Upper lobe of left lung (tissue), 6 donors: ENCODE measurements around the gene ZNF503. TPM values are rescaled to one million over a fixed set of nuclear protein-coding genes. Genes with fewer than 3 reads are reported as not detected.

Source experiments
- ATAC-seq, 2 donors: fragments of 200-7000 bp; cut with Tn5 transposase; one replicate each; pipeline ENCODE4 v1.9.1; 2022; ENCODE audit warnings: mild to moderate bottlenecking in 2 of 2, moderate library complexity in 2 of 2; ENCODE audit not compliant: low FRiP score in 2 of 2
- DNase-seq, 2 donors: peaks; one replicate each; pipeline ENCODE4 v3.0.0-alpha.2; 2019 to 2020
- H3K27ac ChIP-seq, 4 donors: fragments of 200-600 bp; sonication (generic); one replicate each; pipeline ENCODE4 v1.5.1; 2016 to 2019
- H3K27me3 ChIP-seq, 4 donors: fragments of 200-600 bp; sonication (generic); one replicate each; pipeline ENCODE4 v1.5.1; 2017 to 2019
- H3K36me3 ChIP-seq, 4 donors: fragments of 200-600 bp; sonication (generic); one replicate each; pipeline ENCODE4 v1.5.1; 2016 to 2019
- H3K4me1 ChIP-seq, 4 donors: fragments of 200-600 bp; sonication (generic); one replicate each; pipeline ENCODE4 v1.5.1; 2018 to 2019
- H3K4me3 ChIP-seq, 4 donors: fragments of 200-600 bp; sonication (generic); one replicate each; pipeline ENCODE4 v1.5.1; 2017 to 2019; ENCODE audit warnings: mild to moderate bottlenecking in 2 of 4, moderate library complexity in 1 of 4
- H3K9me3 ChIP-seq, 4 donors: fragments of 200-600 bp; sonication (generic); one replicate each; pipeline ENCODE4 v1.5.1; 2018 to 2019
- EP300 ChIP-seq, 4 donors: sonication (generic); formaldehyde crosslinking; IDR thresholded peaks; one replicate each; pipeline ENCODE4 v1.5.1; 2017; ENCODE audit warnings: antibody characterized with exemption in 4 of 4, control low read depth in 2 of 4
- POLR2A ChIP-seq, 4 donors: fragments of 450-650 bp; IDR thresholded peaks; one replicate each; pipeline ENCODE4 v1.5.1; 2016 to 2017; ENCODE audit warnings: antibody characterized with exemption in 4 of 4, mild to moderate bottlenecking in 2 of 4
- POLR2AphosphoS5 ChIP-seq, 2 donors: sonication (generic); formaldehyde crosslinking; IDR thresholded peaks; one replicate each; pipeline ENCODE4 v1.5.1; 2017; ENCODE audit warnings: antibody characterized with exemption in 2 of 2
- WGBS, 2 donors: methylation state at CpG; one replicate each; pipeline ENCODE4 v1.1.5; 2017 to 2018; 5-methylcytosine and 5-hydroxymethylcytosine counted together
- total RNA-seq, 6 donors: library from RNA; depleted of rRNA in 4 of 6; stranded (reverse); fragments of >200 nt in 4 of 6; gene quantifications; one replicate each; pipeline versions ENCODE4 v1.1.0 to v1.2.1, GENCODE V29; 2016 to 2021
- TF ChIP-seq, protein P1 (sequence below), 6 experiments: fragments of 450-650 bp in 4 of 6; fragments of 200-600 bp in 2 of 6; sonication (generic) in 2 of 6; IDR thresholded peaks; one replicate each; pipeline ENCODE4 v1.5.1; 2016 to 2019; ENCODE audit warnings: antibody characterized with exemption in 6 of 6
- donor health status: DM: no; HTN: no; CAD: no; lungs with moderate emphysema.
- donor health status: DM: no; HTN: yes; CAD: no; lungs with severe emphysema.

ZNF503 gene
- total RNA-seq, 6 donors from 2014 or later = 15.0 to 44.6 (median 23.5) TPM

DNA sequence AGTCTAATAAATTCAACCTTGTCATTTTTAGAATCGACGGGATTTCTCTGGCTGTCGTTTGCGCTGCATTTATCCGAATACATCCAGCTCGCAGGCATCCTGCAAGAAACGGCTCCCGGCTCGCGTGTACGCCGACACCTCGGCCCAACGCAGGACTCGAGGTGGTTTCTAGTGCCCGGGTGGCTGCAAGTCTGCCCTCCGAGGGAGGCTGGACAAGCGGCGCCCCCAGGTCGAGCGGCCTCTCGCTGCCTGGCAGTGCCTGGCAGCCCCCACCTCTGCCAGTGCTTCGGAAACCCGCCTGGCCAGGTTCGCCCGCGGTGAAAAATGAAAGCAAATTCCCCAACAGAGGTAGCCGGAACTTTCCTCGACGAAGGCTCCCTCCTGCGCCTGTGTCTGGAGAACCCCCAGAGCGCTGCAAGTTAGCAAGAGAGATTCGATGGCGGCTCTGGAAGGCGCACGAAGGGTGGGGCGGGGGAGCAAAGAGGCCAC, 5.7 kb upstream of the ZNF503 start:
- Histone ChIP-seq H3K4me3 (peak overlapping the region; percentile 8 to 95 (median 74)), H3K36me3 (no peaks in the 10 kb centered on the region), H3K9me3 (no peaks in the 10 kb centered on the region), H3K27me3 (peaks cover 0 to 13% (median 2%) of the 10 kb centered on the region in 4 donors), H3K27ac (peak overlapping the region; percentile 92 to 98 (median 98)), H3K4me1 (peaks cover 29 to 76% (median 44%) of the 10 kb centered on the region in 4 donors)
- TF ChIP-seq POLR2A (IDR thresholded peaks at IDR 0.05) (no peak), POLR2AphosphoS5 (IDR thresholded peaks at IDR 0.05) (no peak), EP300 (IDR thresholded peaks at IDR 0.05) (no peak)
- TF ChIP-seq, protein P1, sequence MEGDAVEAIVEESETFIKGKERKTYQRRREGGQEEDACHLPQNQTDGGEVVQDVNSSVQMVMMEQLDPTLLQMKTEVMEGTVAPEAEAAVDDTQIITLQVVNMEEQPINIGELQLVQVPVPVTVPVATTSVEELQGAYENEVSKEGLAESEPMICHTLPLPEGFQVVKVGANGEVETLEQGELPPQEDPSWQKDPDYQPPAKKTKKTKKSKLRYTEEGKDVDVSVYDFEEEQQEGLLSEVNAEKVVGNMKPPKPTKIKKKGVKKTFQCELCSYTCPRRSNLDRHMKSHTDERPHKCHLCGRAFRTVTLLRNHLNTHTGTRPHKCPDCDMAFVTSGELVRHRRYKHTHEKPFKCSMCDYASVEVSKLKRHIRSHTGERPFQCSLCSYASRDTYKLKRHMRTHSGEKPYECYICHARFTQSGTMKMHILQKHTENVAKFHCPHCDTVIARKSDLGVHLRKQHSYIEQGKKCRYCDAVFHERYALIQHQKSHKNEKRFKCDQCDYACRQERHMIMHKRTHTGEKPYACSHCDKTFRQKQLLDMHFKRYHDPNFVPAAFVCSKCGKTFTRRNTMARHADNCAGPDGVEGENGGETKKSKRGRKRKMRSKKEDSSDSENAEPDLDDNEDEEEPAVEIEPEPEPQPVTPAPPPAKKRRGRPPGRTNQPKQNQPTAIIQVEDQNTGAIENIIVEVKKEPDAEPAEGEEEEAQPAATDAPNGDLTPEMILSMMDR (IDR thresholded peaks at IDR 0.05) = peak in 2 of 6 experiments; percentile 11
- WGBS, 2 donors = 25 to 61% methylated on average over 17 to 33 of the region's 37 CpGs
- DNase-seq (peak; percentile 36 to 81), ATAC-seq (no peak)

DNA sequence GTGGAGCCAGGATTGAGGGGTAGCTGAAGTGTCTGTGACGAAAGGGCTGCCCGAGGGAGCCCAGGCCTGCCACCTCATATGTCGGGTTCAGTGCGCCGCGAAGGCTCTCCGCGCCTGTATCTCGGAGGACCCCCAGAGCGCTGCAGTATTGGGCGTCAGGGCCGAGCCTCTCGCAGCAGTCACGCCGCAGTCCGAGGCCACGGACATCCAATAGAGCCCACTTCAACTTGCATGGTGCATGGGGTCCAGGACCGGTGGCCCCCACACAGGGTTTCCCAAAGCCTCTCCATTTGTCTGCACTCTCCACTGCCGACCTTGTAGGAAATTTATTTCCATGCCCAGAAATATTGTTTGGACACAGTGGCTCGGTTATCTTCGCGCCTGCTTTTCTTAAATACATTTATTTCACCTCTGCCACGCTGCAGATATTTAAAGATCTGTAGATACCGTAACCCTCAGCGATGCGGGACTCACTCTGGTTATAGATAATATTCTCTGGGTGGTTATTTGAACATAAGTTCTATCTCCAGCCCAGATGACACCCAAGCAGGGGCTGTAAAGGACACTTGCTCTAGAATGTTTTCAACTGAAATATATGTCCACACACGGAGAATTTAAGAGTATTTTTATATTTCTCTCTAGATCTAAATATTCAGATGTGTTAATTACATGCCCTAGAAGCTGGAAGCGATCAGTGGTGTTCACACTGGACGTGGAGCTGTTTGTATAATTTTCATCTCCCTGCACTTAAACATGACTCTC, 5.1 kb upstream of the ZNF503 start:
- 85 to 87% methylated on average over 29 of the region's 29 CpGs for WGBS, 2 donors
- peaks cover 0 to 13% (median 2%) of the 10 kb centered on the region in 4 donors for H3K27me3 ChIP-seq
- TF ChIP-seq POLR2AphosphoS5 (IDR thresholded peaks at IDR 0.05) = no peak
- TF ChIP-seq, protein P1 (IDR thresholded peaks at IDR 0.05) = no peak
- no peak for TF ChIP-seq EP300 (IDR thresholded peaks at IDR 0.05)
- no peak for TF ChIP-seq POLR2A (IDR thresholded peaks at IDR 0.05)
- H3K27ac ChIP-seq = peak overlapping the region; percentile 98
- H3K9me3 ChIP-seq = no peaks in the 10 kb centered on the region
- DNase-seq = peak; percentile 25 to 76
- H3K4me1 ChIP-seq = peaks cover 29 to 76% (median 44%) of the 10 kb centered on the region in 4 donors
- H3K36me3 ChIP-seq = no peaks in the 10 kb centered on the region
- peak overlapping the region in 3 of 4 donors; percentile 67 to 95 (median 80) for H3K4me3 ChIP-seq
- no peak for ATAC-seq

DNA sequence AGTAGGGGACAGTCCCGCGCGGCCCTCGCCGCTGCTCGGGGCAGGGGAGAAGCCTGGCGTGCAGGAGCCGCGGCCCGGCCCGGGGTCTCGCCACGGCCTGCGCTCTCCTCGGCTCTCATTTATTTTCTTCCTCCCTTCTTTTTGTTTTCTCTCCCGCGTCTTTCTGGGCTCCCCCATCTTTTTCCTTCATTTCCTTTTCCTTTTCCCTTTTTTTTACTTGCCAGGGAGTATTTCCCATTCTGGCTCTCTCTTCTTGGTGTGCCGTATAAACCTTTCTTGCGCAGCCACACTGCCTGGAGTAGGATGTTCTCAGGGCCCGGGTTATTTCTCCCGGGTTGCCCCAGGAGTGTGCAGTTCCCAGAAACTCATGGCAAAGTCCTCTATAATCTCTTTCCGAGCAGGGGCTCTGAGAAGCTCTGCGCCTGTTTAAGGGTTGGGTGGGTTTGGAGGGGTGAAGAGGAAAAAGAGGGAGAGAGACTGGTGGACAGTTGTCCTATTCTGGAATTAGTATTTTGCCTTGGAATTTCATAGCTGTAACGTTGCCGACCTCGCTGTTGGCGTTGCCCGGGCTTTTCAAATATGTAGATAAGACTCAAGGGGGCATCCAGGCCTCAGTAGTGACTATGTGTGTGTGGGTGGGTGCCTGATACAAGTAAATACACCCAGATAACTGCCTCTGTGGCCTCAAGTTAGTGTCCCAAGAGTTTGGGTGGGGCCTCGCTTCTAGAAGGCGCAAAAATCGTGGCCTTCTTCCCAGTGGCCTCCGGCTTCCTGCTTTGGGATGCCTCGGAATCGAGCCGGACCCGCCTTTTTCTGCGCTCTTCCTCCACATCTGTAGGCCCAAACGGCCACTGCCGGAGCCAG, 4.3 kb upstream of the ZNF503 start:
- WGBS, 2 donors = 51 to 71% methylated on average over 39 of the region's 39 CpGs
- ATAC-seq = no peak
- H3K4me1 ChIP-seq = peaks cover 29 to 76% (median 44%) of the 10 kb centered on the region in 4 donors
- H3K27ac ChIP-seq = peak overlapping the region; percentile 98
- no peaks in the 10 kb centered on the region for H3K36me3 ChIP-seq
- no peak for DNase-seq
- no peaks in the 10 kb centered on the region for H3K9me3 ChIP-seq
- peaks cover 0 to 13% (median 2%) of the 10 kb centered on the region in 4 donors for H3K27me3 ChIP-seq
- TF ChIP-seq, protein P1 (IDR thresholded peaks at IDR 0.05) = no peak
- TF ChIP-seq POLR2A (IDR thresholded peaks at IDR 0.05) (no peak), EP300 (IDR thresholded peaks at IDR 0.05) (no peak), POLR2AphosphoS5 (IDR thresholded peaks at IDR 0.05) (no peak)
- H3K4me3 ChIP-seq = peak overlapping the region in 3 of 4 donors; percentile 78 to 86 (median 85)

DNA sequence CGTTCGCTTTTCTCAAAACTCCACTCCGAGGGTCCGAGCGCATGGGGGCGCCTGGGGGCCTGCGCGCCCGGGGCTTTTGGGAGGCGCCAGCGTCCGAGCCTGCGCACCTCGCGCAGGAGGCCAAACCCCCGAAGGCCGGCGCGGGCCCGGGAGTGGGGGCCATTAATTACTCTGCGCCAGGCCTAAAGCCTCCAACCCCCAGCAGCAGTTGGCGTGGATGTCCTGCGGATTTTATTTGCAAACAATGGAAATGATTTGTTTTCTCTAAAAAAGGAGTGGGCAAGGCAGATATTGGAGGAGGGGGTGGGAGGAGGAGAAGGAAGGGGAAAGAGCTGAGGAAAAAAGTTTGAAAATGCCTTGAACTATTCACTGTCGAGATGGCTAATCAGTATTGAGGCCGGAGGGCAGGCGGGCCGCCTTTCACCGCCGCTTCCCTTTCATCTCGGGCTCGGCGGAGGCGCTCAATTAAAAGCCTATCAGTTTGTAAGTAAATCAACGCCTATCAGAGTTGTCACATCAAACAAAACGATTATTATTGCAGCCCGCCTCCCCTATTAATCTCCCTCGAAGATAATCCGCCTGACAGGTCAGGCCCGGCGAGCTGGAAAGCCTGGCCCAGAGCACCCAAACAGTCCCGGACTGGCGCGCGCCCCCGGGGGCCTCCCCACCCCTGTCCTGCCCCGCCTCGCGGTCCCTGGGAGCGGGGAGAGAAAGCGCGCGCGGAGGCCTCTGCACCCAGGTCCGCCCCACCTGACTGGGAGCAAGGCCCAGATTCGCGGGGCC, 3.4 kb upstream of the ZNF503 start:
- no peaks in the 10 kb centered on the region for H3K9me3 ChIP-seq
- H3K27me3 ChIP-seq = peaks cover 0 to 13% (median 2%) of the 10 kb centered on the region in 4 donors
- TF ChIP-seq EP300 (IDR thresholded peaks at IDR 0.05) (no peak), POLR2AphosphoS5 (IDR thresholded peaks at IDR 0.05) (peak in 1 of 2 donors; percentile 28), POLR2A (IDR thresholded peaks at IDR 0.05) (no peak)
- TF ChIP-seq, protein P1 (IDR thresholded peaks at IDR 0.05) = no peak
- peak overlapping the region; percentile 98 for H3K27ac ChIP-seq
- ATAC-seq (no peak), DNase-seq (peak; percentile 72 to 90)
- no peaks in the 10 kb centered on the region for H3K36me3 ChIP-seq
- WGBS, 2 donors = 19 to 24% methylated on average over 28 to 54 of the region's 56 CpGs
- H3K4me3 ChIP-seq = peak overlapping the region; percentile 39 to 86 (median 82)
- H3K4me1 ChIP-seq = peaks cover 29 to 70% (median 43%) of the 10 kb centered on the region in 4 donors
